ENCODE results near the gene FAM177A1. TPM values are rescaled to one million over a fixed set of nuclear protein-coding genes. Genes with fewer than 3 reads are reported as not detected.

Gene FAM177A1
- total and polyA plus RNA-seq, 2 donors (not counting 3 experiments of a cell fraction or from before 2014, with no cell fraction given), result 19.9 to 64.1 TPM

GRCh38 chr14:35079742-35080141, 33.7 kb downstream of the FAM177A1 start:
- dilution Hi-C loops (cut with MboI; ENCODE audit: extremely low pct_ligation_motif_present, low sequenced_read_pairs), result no loop called here
- no TSS peak for BruUV-seq (replicated peaks)

More at GRCh38 chr14:35079742-35080141, 33.7 kb downstream of the FAM177A1 start:
- H3K4me2 ChIP-seq (ENCODE audit: insufficient read depth, low read length), result no peak overlapping the region
- POLR2A ChIA-PET, result no interaction called here
- H3K9me1 ChIP-seq (replicated peaks; ENCODE audit: control insufficient read depth, extremely low read depth, insufficient read depth, low read length), result no peaks in the 10 kb centered on the region
- no peak overlapping the region for H2AFZ ChIP-seq (ENCODE audit: low read depth, low read length)
- no peak for TF ChIP-seq CTCF (IDR thresholded peaks at IDR 0.05; ENCODE audit: extremely low read depth in 1 of 2, insufficient read depth in 1 of 2, low read depth in 1 of 2, low read length in 2 of 2)
- no peak for TF ChIP-seq EZH2 (IDR thresholded peaks at IDR 0.05; ENCODE audit: borderline replicate concordance, low read depth, low read length, severe bottlenecking)
- TF ChIP-seq MAX (IDR thresholded peaks at IDR 0.05; ENCODE audit: insufficient read depth, insufficient read length), result no peak
- TF ChIP-seq MYC (IDR thresholded peaks at IDR 0.05; ENCODE audit: low read depth, low read length), result no peak
- no peak for TF ChIP-seq POLR2AphosphoS5 (IDR thresholded peaks at IDR 0.05; ENCODE audit: insufficient read depth, low read depth, low read length)
- TF ChIP-seq FOS (IDR thresholded peaks at IDR 0.05; ENCODE audit: borderline replicate concordance, insufficient read depth, low read length), result no peak
- no peak for TF ChIP-seq GATA2 (IDR thresholded peaks at IDR 0.05; ENCODE audit: insufficient read depth, insufficient read length, low read depth, low read length)
- TF ChIP-seq JUN (IDR thresholded peaks at IDR 0.05; ENCODE audit: borderline replicate concordance, insufficient read depth, insufficient read length, low read depth), result no peak
- TF ChIP-seq POLR2A (IDR thresholded peaks at IDR 0.05; ENCODE audit: low read depth, low read length), result no peak
- H3K9me3 ChIP-seq (replicated peaks; ENCODE audit: control insufficient read depth, insufficient read depth, low read length), result no peaks in the 10 kb centered on the region
- CTCF ChIA-PET, result interaction anchor here (2.2 kb wide), 1 partner anchor 39 kb away, joined by 6 read pairs; no protein-coding TSS in a partner anchor
- no peaks in the 10 kb centered on the region for H3K27me3 ChIP-seq (ENCODE audit: control insufficient read depth in 2 of 2, insufficient read depth in 2 of 2, low read length in 2 of 2)
- H4K20me1 ChIP-seq (replicated peaks; ENCODE audit: control insufficient read depth, extremely low read depth, insufficient read depth, low read length), result no peaks in the 10 kb centered on the region
- no peak for DNase-seq (ENCODE audit: low read depth, low spot score)
- H3K9ac ChIP-seq (replicated peaks; ENCODE audit: extremely low read depth, insufficient read depth, low read length), result no peak overlapping the region
- no peak overlapping the region for H3K27ac ChIP-seq (ENCODE audit: insufficient read depth, low read depth, low read length)
- H3K36me3 ChIP-seq (ENCODE audit: control insufficient read depth in 2 of 2, extremely low read depth in 1 of 2, insufficient read depth in 2 of 2, low read length in 2 of 2), result peaks cover 0 to 2% of the 10 kb centered on the region in 2 experiments
- FAIRE-seq, result no peak
- intact Hi-C loops (cut with micrococcal nuclease), result no loop called here
- H3K79me2 ChIP-seq (ENCODE audit: control insufficient read depth, insufficient read depth, low read length), result no peaks in the 10 kb centered on the region
- no peak overlapping the region for H3K4me3 ChIP-seq (replicated peaks in 1 of 3; ENCODE audit: insufficient read depth in 1 of 3, low read depth in 1 of 3, low read length in 3 of 3)
- H3K4me1 ChIP-seq (ENCODE audit: control insufficient read depth, extremely low read depth, insufficient read depth, low read length), result no peaks in the 10 kb centered on the region

Measured in endothelial cell of umbilical vein (primary cell).